Testis (tissue), 3 donors: ENCODE measurements around the gene SLC16A8. TPM values are rescaled to one million over a fixed set of nuclear protein-coding genes. Genes with fewer than 3 reads are reported as not detected.
A peak's percentile ranks its signal among the peaks of the same experiment; 100 is the strongest.

ENCODE experiments used
- DNase-seq: peaks from one replicate; pipeline ENCODE4 v3.0.0-alpha.2; 2019
- H3K27ac ChIP-seq, 2 donors: fragments of 200-600 bp; sonication (generic); one replicate each; pipeline ENCODE4 v1.5.1; 2019
- H3K27me3 ChIP-seq: fragments of 200-600 bp; sonication (generic); one replicate; pipeline ENCODE4 v1.5.1; 2019
- H3K36me3 ChIP-seq: fragments of 200-600 bp; sonication (generic); one replicate; pipeline ENCODE4 v1.5.1; 2017; ENCODE audit warnings: low read depth; ENCODE audit errors: missing control alignments
- H3K4me1 ChIP-seq: fragments of 200-600 bp; sonication (generic); one replicate; pipeline ENCODE4 v1.5.1; 2019
- H3K4me3 ChIP-seq, 2 donors: fragments of 200-600 bp; sonication (generic); one replicate each; pipeline ENCODE4 v1.5.1; 2017 to 2019
- H3K9me3 ChIP-seq: fragments of 200-600 bp; sonication (generic); one replicate; pipeline ENCODE4 v1.5.1; 2017
- POLR2A ChIP-seq: fragments of 450-650 bp; IDR thresholded peaks from one replicate; pipeline ENCODE4 v1.6.1; 2017; ENCODE audit warnings: antibody characterized with exemption, mild to moderate bottlenecking, moderate library complexity
- WGBS, 2 donors: methylation state at CpG; one replicate each; pipeline ENCODE4 v1.1.5; 2018; 5-methylcytosine and 5-hydroxymethylcytosine counted together
- intact Hi-C: fragments of 100-400 bp; cut with DNase I; formaldehyde crosslinking; loops from one replicate; pipeline ENCODE4 v1.15.1; 2023; ENCODE audit warnings: low total_unique reads
- polyA plus RNA-seq: library from polyadenylated mRNA; stranded (reverse); fragments of 350-450 nt; fragmentation: Illumina TruSeq; extraction: RNeasy Lipid Tissue Mini Kit (QIAGEN cat#74804); gene quantifications from one replicate; pipeline ENCODE4 v1.2.3, GENCODE V29; 2014; ENCODE audit warnings: low read depth, low replicate concordance; ENCODE audit not compliant: insufficient read depth
- total RNA-seq, 2 donors: library from RNA; depleted of rRNA; stranded (reverse); fragments of >200 nt; gene quantifications; one replicate each; pipeline ENCODE4 v1.2.3, GENCODE V29; 2016
- TF ChIP-seq, protein P1 (sequence below), 3 experiments: fragments of 450-650 bp in 2 of 3; fragments of 200-600 bp in 1 of 3; sonication (generic) in 1 of 3; IDR thresholded peaks; one replicate each; pipeline ENCODE4 v1.5.1; 2016 to 2019; ENCODE audit warnings: antibody characterized with exemption in 3 of 3, mild to moderate bottlenecking in 2 of 3, moderate library complexity in 1 of 3

The SLC16A8 gene
- total and polyA plus RNA-seq, 3 donors from 2014 or later: 1.6 to 2.4 (median 2.0) TPM

DNA sequence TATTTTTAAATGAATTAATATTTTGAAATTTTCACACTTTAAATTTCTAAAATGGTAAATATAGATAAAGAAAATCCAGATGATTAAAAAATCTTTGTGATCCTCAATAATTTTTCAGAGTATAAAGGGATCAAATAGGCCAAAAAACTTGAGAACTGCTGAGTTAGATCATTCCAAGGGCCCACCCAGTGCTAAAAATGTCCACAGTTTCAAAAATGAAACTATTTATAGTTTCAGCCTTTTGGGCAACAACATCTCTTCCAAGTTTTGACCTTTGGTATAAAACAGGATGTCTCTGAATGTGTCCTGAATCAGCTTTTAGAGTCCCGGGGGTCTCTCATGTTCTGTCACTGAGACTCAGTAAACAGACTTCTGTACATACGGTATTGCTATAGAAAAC is 47.4 kb upstream of the SLC16A8 start:
- 44 to 50% methylated on average over 2 of the region's 2 CpGs for WGBS, 2 donors
- intact Hi-C loops: no loop called here
- Histone ChIP-seq H3K4me3 (no peak overlapping the region), H3K9me3 (no peaks in the 10 kb centered on the region), H3K36me3 (no peaks in the 10 kb centered on the region), H3K4me1 (peaks cover 10% of the 10 kb centered on the region), H3K27ac (peak overlapping the region; percentile 60 to 66), H3K27me3 (no peaks in the 10 kb centered on the region)
- DNase-seq: no peak
- TF ChIP-seq, protein P1, sequence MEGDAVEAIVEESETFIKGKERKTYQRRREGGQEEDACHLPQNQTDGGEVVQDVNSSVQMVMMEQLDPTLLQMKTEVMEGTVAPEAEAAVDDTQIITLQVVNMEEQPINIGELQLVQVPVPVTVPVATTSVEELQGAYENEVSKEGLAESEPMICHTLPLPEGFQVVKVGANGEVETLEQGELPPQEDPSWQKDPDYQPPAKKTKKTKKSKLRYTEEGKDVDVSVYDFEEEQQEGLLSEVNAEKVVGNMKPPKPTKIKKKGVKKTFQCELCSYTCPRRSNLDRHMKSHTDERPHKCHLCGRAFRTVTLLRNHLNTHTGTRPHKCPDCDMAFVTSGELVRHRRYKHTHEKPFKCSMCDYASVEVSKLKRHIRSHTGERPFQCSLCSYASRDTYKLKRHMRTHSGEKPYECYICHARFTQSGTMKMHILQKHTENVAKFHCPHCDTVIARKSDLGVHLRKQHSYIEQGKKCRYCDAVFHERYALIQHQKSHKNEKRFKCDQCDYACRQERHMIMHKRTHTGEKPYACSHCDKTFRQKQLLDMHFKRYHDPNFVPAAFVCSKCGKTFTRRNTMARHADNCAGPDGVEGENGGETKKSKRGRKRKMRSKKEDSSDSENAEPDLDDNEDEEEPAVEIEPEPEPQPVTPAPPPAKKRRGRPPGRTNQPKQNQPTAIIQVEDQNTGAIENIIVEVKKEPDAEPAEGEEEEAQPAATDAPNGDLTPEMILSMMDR (IDR thresholded peaks at IDR 0.05): no peak
- no peak for TF ChIP-seq POLR2A

DNA sequence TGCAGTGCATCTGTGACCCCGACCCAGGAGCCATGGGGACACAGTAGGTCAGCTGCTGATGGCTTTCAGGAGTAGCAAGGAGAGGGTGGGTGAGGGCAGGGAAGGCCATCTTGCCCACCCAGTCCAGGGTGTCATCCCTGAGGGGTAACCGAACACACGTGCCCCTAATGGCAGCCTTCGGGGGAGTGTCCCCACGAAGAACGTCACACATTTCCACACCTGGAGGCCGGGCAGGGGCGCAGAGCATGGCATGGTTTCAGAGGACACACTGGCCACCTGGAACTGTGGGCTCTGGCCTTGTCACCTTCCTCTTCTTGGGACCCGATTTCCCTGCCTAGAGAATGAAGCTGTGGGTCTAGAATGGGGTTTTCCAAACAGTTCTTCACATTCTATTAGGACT is 45.9 kb upstream of the SLC16A8 start:
- DNase-seq: no peak
- Histone ChIP-seq H3K4me3 (no peak overlapping the region), H3K36me3 (no peaks in the 10 kb centered on the region), H3K4me1 (peaks cover 10% of the 10 kb centered on the region), H3K27me3 (no peaks in the 10 kb centered on the region), H3K27ac (no peak overlapping the region), H3K9me3 (no peaks in the 10 kb centered on the region)
- no peak for TF ChIP-seq POLR2A
- TF ChIP-seq, protein P1 (IDR thresholded peaks at IDR 0.05): no peak
- WGBS, 2 donors: 87 to 96% methylated on average over 4 to 9 of the region's 9 CpGs
- intact Hi-C loops: no loop called here

DNA sequence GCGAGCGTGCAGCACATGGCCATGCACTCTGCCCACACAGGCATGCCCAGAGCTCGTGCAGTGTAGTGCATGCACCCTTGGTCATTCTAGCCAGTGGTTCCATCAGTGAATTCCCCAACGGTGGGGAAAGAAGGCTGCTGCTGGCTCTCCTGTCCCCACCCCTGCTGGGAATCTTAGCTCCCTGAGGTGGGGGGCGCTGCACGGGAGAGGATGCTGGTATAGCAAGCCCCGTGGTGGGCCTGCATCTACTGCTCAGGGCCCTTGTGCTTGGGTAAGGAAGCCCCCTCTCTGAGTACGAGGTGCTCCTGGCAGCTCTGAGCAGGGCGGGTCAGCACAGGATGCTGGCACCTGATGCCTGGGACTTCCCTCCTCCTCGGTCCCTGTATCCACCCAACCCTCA is 45.0 kb upstream of the SLC16A8 start:
- Histone ChIP-seq H3K4me1 (peaks cover 10% of the 10 kb centered on the region), H3K9me3 (no peaks in the 10 kb centered on the region), H3K27me3 (no peaks in the 10 kb centered on the region), H3K4me3 (no peak overlapping the region), H3K27ac (no peak overlapping the region), H3K36me3 (no peaks in the 10 kb centered on the region)
- 90 to 95% methylated on average over 2 to 10 of the region's 10 CpGs for WGBS, 2 donors
- DNase-seq: no peak
- intact Hi-C loops: no loop called here
- TF ChIP-seq, protein P1 (IDR thresholded peaks at IDR 0.05): no peak
- no peak for TF ChIP-seq POLR2A

DNA sequence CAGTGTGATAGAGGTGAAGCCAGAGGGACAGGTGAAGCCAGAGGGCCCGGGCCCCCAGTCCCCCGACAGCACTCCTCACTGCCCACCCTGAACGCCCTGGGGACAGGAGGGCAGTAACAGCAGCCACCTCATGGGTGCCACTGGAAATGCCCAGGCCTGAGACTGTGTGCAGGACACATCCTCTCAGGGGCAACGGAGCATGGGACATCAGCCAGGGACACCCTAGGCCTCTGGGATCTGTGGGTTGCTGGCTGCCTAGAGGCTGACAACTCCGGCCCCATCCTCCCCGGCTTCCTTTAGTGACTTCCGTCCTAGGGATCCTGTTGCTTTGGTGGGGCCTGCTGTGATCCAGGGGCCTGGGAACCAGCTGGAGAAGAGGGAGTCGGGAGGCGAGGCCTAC is 43.9 kb upstream of the SLC16A8 start:
- H3K27me3 ChIP-seq: no peaks in the 10 kb centered on the region
- 93 to 100% methylated on average over 2 to 9 of the region's 9 CpGs for WGBS, 2 donors
- no peaks in the 10 kb centered on the region for H3K9me3 ChIP-seq
- H3K27ac ChIP-seq: no peak overlapping the region
- H3K36me3 ChIP-seq: no peaks in the 10 kb centered on the region
- TF ChIP-seq, protein P1 (IDR thresholded peaks at IDR 0.05): no peak
- no peak for TF ChIP-seq POLR2A
- DNase-seq: no peak
- intact Hi-C loops: no loop called here
- H3K4me1 ChIP-seq: peaks cover 10% of the 10 kb centered on the region
- no peak overlapping the region for H3K4me3 ChIP-seq

DNA sequence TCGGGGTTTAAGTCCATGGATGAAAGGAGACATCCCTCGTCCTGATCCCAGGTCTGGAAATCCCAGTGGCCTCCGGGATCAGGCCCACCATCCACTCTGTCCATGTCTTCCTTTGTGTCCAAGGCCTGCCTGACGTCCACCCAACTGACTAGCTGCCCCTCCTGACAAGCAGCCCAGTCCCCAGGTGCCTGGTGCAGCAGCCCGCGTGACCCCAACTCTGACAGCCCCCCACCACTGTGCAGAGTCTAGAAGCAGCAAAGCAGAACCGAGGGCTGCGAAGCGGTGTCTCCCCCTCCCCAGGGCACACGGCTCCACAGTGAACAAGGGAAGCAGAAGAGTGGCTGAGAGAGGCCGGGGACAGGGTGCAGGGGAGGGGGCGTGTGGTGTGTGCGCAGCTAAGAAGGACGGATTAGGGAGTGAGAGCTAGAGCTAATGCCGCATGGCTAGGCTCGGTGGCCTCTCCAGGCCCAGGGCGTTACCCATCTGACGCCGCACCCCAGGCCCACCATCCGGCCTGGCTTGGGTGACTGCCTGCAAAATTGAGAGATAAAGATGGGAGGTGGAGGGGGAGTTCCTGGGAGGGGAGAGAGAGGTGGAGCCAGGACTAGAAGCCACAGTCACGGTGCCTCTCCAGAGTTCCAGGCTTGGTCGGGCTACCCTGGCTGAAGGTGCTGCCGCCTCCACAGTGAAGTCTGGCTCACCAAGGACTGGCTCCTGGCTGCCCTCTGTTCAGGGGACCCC is 43.1 kb upstream of the SLC16A8 start:
- TF ChIP-seq, protein P1 (IDR thresholded peaks at IDR 0.05): no peak
- no peak for TF ChIP-seq POLR2A
- no peaks in the 10 kb centered on the region for H3K36me3 ChIP-seq
- H3K4me3 ChIP-seq: no peak overlapping the region
- H3K27ac ChIP-seq: no peak overlapping the region
- H3K4me1 ChIP-seq: peaks cover 10% of the 10 kb centered on the region
- H3K9me3 ChIP-seq: no peaks in the 10 kb centered on the region
- no peak for DNase-seq
- no peaks in the 10 kb centered on the region for H3K27me3 ChIP-seq
- intact Hi-C loops: no loop called here
- WGBS, 2 donors: 92 to 94% methylated on average over 21 to 23 of the region's 23 CpGs
